H1 (cell line): ENCODE data around the gene CRB2. TPM values are rescaled to one million over a fixed set of nuclear protein-coding genes. Genes with fewer than 3 reads are reported as not detected.

Experiments used
- CHD7 ChIP-seq: fragments of 300-600 bp; sonication (generic); IDR thresholded peaks from 2 replicates; pipeline ENCODE4 v1.7.1; 2012; ENCODE audit warnings: low read length, moderate library complexity, mild to moderate bottlenecking, inconsistent platforms; ENCODE audit not compliant: insufficient replicate concordance
- RNF2 ChIP-seq: fragments of 200-900, 300-1000 bp; sonication (generic); IDR thresholded peaks from 2 replicates; pipeline ENCODE4 v1.7.1; 2016; ENCODE audit warnings: borderline replicate concordance, low read depth, mild to moderate bottlenecking, antibody characterized with exemption, low read length; ENCODE audit not compliant: poor library complexity, severe bottlenecking; ENCODE audit errors: missing control alignments
- polyA plus RNA-seq, 7 experiments: library from polyadenylated mRNA; depleted of rRNA in 3 of 7; stranded (reverse) in 5 of 7; unstranded in 2 of 7; fragments of >200 nt in 5 of 7; fragments of 200-250 nt in 2 of 7; gene quantifications; 1 replicate in 5 of 7; 2 replicates in 1 of 7; 4 replicates in 1 of 7; pipeline versions ENCODE4 v1.2.1 to v1.2.3, GENCODE V29; 2011 to 2013; ENCODE audit warnings: missing spikeins in 2 of 7, mixed read lengths in 2 of 7
- total RNA-seq: library from RNA; stranded (reverse); fragmentation: NEBNext Ultra II Directional; extraction: Animal tissue kit (Norgen Biotek cat#: 25700); gene quantifications from 2 replicates; pipeline ENCODE4 v1.2.1, GENCODE V29; 2021

CRB2 gene
- total and polyA plus RNA-seq, 2 of the 8 experiments (the other 6 are each of a cell fraction or from before 2014, with no cell fraction given), result 4.0 to 8.4 TPM

- TF ChIP-seq CHD7 (no peak), RNF2 (no peak)
Measured at GRCh38 chr9:123400926-123401503, 45.0 kb downstream of the CRB2 start (continued).
